HG03045 (cell line): ENCODE results near the gene ATP10A.

Source experiments
- ATAC-seq: cut with Tn5 transposase; IDR thresholded peaks from one replicate; pipeline ENCODE4 v1.9.1; 2021; ENCODE audit warnings: mild to moderate bottlenecking, moderate library complexity; ENCODE audit not compliant: unreplicated experiment

ATP10A gene

DNA sequence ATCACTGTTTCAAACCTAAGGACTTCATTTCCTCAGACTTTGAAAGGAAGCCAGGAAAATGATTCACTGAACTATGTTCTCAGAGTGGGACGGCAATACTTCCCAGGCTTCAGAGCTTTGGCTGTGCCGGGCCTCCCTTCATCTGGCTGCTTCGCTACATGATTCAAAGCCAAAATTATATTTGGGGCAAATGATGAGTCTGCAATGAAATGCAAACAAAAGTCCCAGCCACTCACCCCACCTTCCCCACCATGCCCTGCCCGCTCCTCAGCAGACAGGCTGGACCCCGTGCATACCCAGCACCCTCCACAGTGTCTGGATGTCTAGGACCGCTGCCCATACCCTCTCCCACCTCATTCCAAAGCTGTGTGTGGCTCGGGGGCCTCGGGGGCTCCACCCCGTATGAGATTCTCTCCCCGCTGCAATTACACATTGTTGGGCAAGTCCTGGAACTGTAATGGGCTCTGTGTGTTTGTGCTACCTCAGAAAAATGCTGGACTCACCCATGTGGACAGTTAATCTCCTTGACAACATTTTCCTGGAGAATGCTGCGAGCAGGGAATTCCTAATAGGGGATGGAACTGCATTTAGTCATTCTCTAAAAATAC, 32.2 kb downstream of the ATP10A start:
- ATAC-seq = no peak

- ATAC-seq = no peak
Measured at GRCh38 chr15:25829073-25829472, 34.1 kb downstream of the ATP10A start.

- ATAC-seq = no peak
Measured at GRCh38 chr15:25825207-25825606, 37.9 kb downstream of the ATP10A start.

GRCh38 chr15:25824618-25825017, 38.5 kb downstream of the ATP10A start:
- ATAC-seq = no peak

GRCh38 chr15:25812845-25813244, 50.3 kb downstream of the ATP10A start:
- ATAC-seq = no peak

- no peak for ATAC-seq
Measured at GRCh38 chr15:25812073-25812472, 51.1 kb downstream of the ATP10A start.

- peak; percentile 47 for ATAC-seq
Measured at GRCh38 chr15:25811481-25811906, 51.6 kb downstream of the ATP10A start.

GRCh38 chr15:25810631-25811091, 52.5 kb downstream of the ATP10A start:
- no peak for ATAC-seq

GRCh38 chr15:25810154-25810553, 53.0 kb downstream of the ATP10A start:
- no peak for ATAC-seq

GRCh38 chr15:25807063-25807462, 56.1 kb downstream of the ATP10A start:
- no peak for ATAC-seq

GRCh38 chr15:25805031-25805430, 58.1 kb downstream of the ATP10A start:
- ATAC-seq = no peak

- ATAC-seq = no peak
Measured at GRCh38 chr15:25804451-25804850, 58.7 kb downstream of the ATP10A start.

- ATAC-seq = no peak
Measured at GRCh38 chr15:25803541-25803940, 59.6 kb downstream of the ATP10A start.

- ATAC-seq = no peak
Measured at GRCh38 chr15:25803036-25803435, 60.1 kb downstream of the ATP10A start.

GRCh38 chr15:25802285-25802830, 60.8 kb downstream of the ATP10A start:
- ATAC-seq = no peak

- ATAC-seq = no peak
Measured at GRCh38 chr15:25801586-25802284, 61.4 kb downstream of the ATP10A start.

DNA sequence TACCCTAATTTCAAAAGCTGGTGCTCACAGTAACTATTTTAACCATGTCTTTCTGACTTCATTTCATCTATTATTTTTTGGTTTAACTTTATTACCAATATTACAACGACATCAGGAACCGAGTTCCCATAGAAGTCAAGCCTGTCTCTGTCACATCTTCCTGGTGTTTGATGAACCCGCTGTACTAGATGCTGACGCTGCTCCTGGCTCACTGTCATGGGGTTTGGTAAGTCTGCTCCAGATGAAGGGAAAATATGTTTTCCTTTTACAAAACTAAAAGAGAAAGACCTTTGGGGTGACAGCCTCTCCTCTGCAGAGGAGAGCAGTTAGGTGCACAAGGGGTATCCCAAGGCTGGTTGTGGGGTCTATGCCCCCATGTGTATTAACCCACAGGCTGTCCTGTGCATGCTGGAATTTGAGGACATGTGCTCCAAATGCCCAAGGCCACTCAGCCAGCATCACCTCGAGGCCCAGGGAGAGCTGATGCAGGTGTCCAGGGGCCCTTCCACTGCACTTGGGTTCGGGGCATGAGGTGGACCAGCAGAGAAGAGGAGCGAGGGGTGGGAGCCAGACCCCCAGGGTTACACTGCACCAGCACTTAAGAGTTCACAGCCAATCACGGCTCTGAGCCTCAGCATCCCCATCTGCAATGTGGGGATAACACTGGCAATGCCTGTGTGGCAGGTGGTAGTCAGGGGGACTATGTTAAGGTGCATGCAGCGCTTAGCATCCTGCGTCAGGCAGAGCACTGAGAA, 62.2 kb downstream of the ATP10A start:
- ATAC-seq = no peak

- no peak for ATAC-seq
Measured at GRCh38 chr15:25799906-25800700, 63.0 kb downstream of the ATP10A start.

DNA sequence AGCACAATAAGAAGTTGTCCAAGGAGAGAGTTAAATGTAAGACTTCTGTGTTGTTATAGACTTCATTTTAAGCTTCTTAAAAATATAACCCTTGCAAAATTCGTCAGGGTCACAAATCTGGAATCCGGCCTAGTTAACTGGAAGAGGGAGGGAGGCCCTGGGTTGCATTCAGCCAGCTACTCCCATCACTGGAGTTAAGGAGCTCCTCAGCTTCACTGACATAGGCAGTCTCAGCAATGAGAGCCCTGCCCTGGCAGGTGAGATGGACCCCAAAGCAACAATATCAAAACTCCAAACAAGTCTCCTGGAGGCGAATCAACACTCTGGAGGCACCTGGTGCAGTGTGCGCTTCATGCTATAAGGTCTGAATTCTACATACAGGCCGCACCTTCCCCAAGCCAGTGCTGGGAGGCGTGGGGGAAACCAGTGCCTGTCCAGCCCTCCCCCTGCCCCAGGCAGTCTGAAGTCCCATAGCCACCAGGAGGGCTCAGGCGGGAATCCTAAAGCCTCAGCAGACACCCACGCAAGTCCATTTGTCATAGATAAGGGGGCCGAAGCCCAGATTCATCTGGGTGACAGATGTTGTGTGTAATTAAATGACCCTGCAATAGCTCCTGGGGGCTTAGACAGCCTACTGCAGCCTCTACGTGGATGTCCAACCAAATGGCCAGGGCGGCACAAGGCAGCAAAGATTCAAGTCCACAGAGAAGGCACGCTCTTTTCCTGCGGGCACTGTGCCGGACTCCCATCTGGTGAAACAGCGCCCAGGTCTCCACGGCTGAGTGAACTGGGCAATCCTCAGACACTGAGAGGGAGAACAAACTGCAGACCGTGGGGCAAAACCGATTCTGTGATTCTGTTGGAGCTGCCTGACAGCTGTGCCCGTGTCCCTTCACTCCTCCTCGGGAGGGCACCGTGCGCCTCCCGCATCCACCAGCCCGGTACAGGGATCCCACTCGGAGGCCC, 64.9 kb downstream of the ATP10A start:
- no peak for ATAC-seq

- no peak for ATAC-seq
Measured at GRCh38 chr15:25797511-25797935, 65.6 kb downstream of the ATP10A start.
